GM12875 (cell line): Measurements from ENCODE around the gene SPR.
A peak's percentile ranks its signal among the peaks of the same experiment; 100 is the strongest.

Experiments used
- H3K4me3 ChIP-seq: one replicate; pipeline ENCODE4 v1.5.1; 2011; ENCODE audit warnings: low read depth, low read length, control low read depth
- TF ChIP-seq, protein P1 (sequence below): IDR thresholded peaks from 2 replicates; pipeline ENCODE4 v1.5.1; 2011; ENCODE audit warnings: low read depth, mild to moderate bottlenecking, control low read depth, inconsistent platforms, low read length, moderate library complexity, borderline replicate concordance; ENCODE audit not compliant: insufficient read depth

Gene SPR

DNA sequence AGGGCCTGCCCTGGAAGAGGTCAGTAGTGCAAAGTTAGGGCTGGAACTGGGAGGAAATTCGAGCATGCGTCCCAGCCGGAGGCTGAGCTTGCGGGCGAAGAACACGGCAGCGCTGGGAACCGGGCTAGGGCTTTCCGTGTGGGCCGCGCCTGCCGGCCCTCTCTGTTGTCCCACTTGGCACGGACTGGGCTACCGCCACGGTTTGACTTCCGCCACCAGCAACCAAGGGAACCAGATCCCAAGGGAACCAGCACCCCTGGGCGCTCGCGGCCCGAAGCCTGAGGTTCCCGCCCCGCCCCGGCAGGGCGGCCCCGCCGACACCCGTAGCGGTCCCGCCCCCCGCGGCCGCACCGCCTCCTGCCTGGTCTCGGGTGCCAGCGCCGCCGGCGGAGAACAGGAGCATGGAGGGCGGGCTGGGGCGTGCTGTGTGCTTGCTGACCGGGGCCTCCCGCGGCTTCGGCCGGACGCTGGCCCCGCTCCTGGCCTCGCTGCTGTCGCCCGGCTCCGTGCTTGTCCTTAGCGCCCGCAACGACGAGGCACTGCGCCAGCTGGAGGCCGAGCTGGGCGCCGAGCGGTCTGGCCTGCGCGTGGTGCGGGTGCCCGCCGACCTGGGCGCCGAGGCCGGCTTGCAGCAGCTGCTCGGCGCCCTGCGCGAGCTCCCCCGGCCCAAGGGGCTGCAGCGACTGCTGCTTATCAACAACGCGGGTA, at the start of gene SPR:
Gene SPR, plus strand, starts transcription at position 377 of the 708 bp plus-strand sequence. Its CDS starts 25 bp downstream, at position 402.
- H3K4me3 ChIP-seq: peak within 1 kb of the TSS; percentile 31
- TF ChIP-seq, protein P1, sequence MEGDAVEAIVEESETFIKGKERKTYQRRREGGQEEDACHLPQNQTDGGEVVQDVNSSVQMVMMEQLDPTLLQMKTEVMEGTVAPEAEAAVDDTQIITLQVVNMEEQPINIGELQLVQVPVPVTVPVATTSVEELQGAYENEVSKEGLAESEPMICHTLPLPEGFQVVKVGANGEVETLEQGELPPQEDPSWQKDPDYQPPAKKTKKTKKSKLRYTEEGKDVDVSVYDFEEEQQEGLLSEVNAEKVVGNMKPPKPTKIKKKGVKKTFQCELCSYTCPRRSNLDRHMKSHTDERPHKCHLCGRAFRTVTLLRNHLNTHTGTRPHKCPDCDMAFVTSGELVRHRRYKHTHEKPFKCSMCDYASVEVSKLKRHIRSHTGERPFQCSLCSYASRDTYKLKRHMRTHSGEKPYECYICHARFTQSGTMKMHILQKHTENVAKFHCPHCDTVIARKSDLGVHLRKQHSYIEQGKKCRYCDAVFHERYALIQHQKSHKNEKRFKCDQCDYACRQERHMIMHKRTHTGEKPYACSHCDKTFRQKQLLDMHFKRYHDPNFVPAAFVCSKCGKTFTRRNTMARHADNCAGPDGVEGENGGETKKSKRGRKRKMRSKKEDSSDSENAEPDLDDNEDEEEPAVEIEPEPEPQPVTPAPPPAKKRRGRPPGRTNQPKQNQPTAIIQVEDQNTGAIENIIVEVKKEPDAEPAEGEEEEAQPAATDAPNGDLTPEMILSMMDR: peak; percentile 30; the same call in 1 of the 2 replicates

DNA sequence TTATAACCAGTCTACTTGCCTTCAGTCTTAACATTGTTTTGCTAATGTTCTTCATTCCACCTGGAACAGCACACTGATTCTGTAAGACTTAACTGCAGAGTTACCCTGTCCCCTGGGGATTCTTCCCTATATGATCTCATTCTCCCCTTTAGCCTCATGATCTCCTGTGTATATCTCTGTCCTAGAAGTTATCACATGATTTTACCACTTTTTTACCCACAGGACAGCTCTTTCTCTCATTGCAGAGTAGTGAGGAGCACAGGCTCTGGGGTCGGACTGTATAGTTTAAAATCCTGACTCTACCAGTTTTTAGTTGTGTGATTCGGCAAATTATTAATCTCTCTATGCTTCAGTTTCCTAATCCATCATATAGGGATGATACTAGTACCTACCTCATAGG, 47.1 kb upstream of the SPR start:
- TF ChIP-seq, protein P1: no peak

DNA sequence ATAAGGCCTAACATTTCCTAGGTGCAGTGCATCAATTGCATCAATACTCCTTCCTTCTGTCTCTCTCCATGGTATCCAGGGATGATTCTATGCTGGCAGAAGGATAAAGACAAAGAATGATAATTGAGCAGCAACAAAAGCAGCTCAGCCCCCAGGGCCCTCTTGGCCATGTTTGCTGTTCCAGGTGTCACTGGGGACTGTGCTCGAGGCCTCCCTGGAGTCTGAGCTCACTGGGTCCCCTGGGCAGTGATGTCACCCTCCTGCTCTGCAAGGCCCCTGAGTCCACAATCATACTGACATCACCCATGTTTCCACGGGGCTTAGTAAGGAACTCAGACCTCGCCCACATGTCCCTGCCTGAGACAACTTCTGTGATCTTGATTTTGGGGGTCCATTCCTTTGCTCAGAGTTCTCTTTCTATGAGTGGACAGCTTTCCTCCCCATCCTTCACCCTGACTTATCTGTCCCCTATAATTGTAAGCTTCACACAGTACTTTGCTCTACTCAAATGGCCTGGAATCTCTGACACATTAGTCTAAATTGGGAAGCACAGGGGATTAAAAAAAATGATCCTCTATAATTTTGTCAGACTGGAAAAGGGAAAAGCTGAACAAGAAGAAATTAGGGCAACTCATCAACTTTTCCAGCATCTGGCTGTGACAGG, 45.6 kb upstream of the SPR start:
- H3K4me3 ChIP-seq: no peak overlapping the region
- TF ChIP-seq, protein P1: no peak

More for the DNA sequence above, 47.1 kb upstream of the SPR start:
- no peak overlapping the region for H3K4me3 ChIP-seq

DNA sequence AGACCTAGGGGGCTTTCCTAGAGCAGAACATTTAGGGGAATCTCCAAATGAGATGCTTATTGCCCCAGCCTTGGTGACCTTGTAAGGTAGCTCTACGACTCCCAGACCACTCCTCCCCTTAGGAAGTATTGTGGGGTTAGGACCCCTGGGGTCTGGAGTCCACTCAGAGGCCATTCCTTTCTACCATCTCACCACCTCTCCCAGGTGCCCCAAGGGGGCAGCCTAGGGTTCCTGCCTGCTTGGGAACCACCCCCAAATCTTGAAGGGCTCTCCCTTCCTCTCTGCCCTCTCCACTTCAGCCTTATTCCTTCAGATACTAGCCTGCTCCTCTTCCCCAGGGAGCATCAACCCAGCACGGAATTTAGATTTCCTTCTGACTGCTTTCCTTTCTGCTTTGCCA, 43.9 kb upstream of the SPR start:
- no peak overlapping the region for H3K4me3 ChIP-seq
- TF ChIP-seq, protein P1: no peak

DNA sequence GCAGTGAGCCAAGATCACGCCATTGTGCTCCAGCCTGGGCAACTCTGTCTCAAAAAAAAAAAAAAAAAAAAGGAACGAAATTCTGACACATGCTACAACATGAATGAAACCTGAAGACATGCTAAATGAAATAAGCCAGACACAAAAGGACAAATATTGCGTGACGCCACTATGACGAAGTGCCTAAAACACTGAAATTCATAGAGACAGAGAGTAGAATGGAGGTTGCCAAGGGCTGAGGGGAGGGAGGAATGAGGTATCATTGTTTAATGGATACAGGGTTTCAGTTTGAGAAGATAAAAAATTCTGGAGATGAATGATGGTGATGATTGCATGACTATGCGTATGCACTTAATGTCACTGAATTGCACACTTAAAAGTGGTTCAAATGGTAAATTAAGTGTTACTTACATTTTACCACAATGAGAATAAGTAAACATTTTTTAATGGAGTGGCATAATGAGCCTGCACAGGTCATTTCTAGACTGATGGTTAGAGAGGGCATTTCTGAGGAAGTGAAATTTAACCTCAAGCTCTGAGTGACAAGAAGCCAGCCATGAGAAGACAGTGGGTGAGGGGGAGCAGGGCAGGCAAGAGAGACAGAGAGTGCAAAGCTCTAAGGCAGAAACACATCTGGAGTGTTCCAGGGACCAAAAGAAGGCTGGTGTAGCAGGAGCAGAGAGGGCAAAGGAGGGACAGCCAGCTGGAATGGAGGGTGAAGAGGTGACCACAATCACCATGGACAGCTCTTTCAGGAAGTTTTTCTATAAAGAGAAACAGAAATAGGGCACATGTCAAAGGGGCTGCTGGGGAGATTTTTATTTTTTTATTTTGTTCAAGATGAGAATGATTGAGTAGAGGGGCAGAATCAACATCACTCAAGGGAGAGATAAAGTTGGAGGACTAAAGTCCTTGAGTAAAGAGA, 40.8 kb upstream of the SPR start:
- H3K4me3 ChIP-seq: no peak overlapping the region
- TF ChIP-seq, protein P1: no peak

DNA sequence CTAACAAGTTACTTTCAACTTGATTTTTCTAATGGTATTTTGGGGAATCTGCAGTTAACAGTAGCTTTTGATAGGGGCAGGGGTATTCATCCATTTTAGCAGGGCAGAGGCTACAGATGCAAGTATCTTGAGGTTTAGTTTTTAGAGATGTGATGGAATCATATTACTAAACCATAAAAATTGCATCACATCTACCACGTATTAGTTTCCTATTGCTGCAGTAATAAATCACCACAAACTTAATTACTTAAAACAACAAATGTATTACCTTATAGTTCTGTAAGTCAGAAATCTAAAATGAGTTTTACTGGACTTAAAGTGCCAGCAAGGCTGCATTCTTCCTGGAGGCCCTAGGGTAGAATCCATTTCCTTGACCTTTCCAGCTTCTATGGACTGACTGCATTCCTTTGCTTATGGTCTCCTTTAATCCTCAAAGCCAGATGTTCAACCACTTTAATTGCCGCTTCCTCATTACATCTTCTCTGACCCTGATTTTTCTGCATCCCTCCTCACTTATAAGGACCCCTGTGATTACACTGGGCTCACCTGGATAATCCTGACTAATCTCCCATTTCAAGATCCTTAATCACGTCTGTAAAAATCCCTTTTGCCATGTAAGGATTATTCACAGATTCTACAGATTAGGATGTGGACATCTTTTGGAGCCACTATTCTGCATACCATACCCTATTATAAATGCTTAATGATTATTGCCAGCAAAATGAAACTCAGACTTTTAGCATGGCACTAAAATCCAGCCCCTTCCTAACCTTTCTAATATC, 39.5 kb upstream of the SPR start:
- TF ChIP-seq, protein P1: no peak
- no peak overlapping the region for H3K4me3 ChIP-seq
